ENCODE data around the gene PRICKLE4.

DNA sequence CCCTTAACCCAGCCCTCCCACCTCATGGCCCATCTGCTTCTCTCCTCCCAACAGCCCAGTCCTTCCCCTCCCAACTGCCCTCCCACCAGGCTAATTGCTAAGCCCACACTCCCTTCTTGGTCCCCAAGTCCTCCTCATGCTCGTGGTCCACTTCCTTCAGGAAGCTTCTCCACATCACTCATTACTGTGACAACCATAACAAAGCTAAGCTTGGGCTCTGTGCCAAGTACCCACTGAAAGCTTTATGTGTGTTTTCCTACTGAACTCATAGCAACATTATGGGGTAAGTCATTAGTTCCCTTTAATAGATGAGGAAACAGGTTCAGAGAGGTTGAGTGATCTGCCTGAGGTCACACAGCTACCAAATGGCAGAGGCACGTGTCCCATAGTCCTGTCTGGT, 17.1 kb upstream of the PRICKLE4 start:
- TF ChIP-seq SRF (IDR thresholded peaks at IDR 0.05; ENCODE audit: low read depth) (no peak), POLR2A (IDR thresholded peaks at IDR 0.05; ENCODE audit: borderline replicate concordance, extremely low read depth, insufficient read depth, insufficient read length) (no peak), ZNF274 (IDR thresholded peaks at IDR 0.05; ENCODE audit: low read depth, low read length) (no peak), RAD21 (IDR thresholded peaks at IDR 0.05; ENCODE audit: low read depth) (no peak), REST (IDR thresholded peaks at IDR 0.05; ENCODE audit: low read depth) (no peak), SP1 (IDR thresholded peaks at IDR 0.05; ENCODE audit: low read depth) (no peak), POLR2AphosphoS5 (IDR thresholded peaks at IDR 0.05; ENCODE audit: low read depth, low read length) (no peak), EZH2 (IDR thresholded peaks at IDR 0.05) (no peak)
- TF ChIP-seq, protein P1, sequence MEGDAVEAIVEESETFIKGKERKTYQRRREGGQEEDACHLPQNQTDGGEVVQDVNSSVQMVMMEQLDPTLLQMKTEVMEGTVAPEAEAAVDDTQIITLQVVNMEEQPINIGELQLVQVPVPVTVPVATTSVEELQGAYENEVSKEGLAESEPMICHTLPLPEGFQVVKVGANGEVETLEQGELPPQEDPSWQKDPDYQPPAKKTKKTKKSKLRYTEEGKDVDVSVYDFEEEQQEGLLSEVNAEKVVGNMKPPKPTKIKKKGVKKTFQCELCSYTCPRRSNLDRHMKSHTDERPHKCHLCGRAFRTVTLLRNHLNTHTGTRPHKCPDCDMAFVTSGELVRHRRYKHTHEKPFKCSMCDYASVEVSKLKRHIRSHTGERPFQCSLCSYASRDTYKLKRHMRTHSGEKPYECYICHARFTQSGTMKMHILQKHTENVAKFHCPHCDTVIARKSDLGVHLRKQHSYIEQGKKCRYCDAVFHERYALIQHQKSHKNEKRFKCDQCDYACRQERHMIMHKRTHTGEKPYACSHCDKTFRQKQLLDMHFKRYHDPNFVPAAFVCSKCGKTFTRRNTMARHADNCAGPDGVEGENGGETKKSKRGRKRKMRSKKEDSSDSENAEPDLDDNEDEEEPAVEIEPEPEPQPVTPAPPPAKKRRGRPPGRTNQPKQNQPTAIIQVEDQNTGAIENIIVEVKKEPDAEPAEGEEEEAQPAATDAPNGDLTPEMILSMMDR (IDR thresholded peaks at IDR 0.05 in 2 of 3, conservative IDR thresholded peaks at IDR 0.05 in 1 of 3; ENCODE audit: borderline replicate concordance in 1 of 3, insufficient read depth in 1 of 3, low read depth in 2 of 3, low read length in 2 of 3): no peak
- TF ChIP-seq, protein P2, sequence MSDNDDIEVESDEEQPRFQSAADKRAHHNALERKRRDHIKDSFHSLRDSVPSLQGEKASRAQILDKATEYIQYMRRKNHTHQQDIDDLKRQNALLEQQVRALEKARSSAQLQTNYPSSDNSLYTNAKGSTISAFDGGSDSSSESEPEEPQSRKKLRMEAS (IDR thresholded peaks at IDR 0.05): no peak
- TF ChIP-seq, protein P3, sequence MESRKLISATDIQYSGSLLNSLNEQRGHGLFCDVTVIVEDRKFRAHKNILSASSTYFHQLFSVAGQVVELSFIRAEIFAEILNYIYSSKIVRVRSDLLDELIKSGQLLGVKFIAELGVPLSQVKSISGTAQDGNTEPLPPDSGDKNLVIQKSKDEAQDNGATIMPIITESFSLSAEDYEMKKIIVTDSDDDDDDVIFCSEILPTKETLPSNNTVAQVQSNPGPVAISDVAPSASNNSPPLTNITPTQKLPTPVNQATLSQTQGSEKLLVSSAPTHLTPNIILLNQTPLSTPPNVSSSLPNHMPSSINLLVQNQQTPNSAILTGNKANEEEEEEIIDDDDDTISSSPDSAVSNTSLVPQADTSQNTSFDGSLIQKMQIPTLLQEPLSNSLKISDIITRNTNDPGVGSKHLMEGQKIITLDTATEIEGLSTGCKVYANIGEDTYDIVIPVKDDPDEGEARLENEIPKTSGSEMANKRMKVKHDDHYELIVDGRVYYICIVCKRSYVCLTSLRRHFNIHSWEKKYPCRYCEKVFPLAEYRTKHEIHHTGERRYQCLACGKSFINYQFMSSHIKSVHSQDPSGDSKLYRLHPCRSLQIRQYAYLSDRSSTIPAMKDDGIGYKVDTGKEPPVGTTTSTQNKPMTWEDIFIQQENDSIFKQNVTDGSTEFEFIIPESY (IDR thresholded peaks at IDR 0.05; ENCODE audit: extremely low read depth, insufficient replicate concordance, low read length): no peak

All from HCT116 (cell line).